SU-DHL-6 (cell line): ENCODE results near the gene FHL1.

Experiments used
- H2AFZ ChIP-seq: fragments of 200-600 bp; sonication (generic); 2 replicates; pipeline ENCODE4 v1.6.1; 2014; ENCODE audit warnings: low read depth, mild to moderate bottlenecking, moderate library complexity, mixed read lengths, antibody characterized with exemption, low read length; ENCODE audit not compliant: severe bottlenecking
- H3F3A ChIP-seq: fragments of 200-600 bp; shearing (Covaris generic); 2 replicates; pipeline ENCODE4 v1.6.0; 2016; ENCODE audit warnings: antibody characterized with exemption, mild to moderate bottlenecking; ENCODE audit not compliant: insufficient read depth
- H3K27ac ChIP-seq: fragments of 200-600 bp; sonication (generic); 2 replicates; pipeline ENCODE4 v1.5.1; 2016; ENCODE audit warnings: low read depth, mild to moderate bottlenecking, low read length, moderate library complexity, mixed read lengths
- H3K27me3 ChIP-seq: fragments of 200-600 bp; sonication (generic), shearing (Covaris generic); 2 replicates; pipeline ENCODE4 v1.6.0; 2014; ENCODE audit warnings: mild to moderate bottlenecking, low read length
- H3K36me3 ChIP-seq: fragments of 200-600 bp; sonication (generic); 2 replicates; pipeline ENCODE4 v1.6.1; 2014; ENCODE audit warnings: mild to moderate bottlenecking, low read length, mixed read lengths
- H3K4me2 ChIP-seq: fragments of 300-600, 200-600 bp; shearing (Covaris generic), sonication (generic); 2 replicates; pipeline ENCODE4 v1.6.0; 2014; ENCODE audit warnings: low read length, low read depth, mild to moderate bottlenecking; ENCODE audit not compliant: poor library complexity, severe bottlenecking
- H3K4me3 ChIP-seq: fragments of 200-600 bp; sonication (generic); 2 replicates; pipeline ENCODE4 v1.5.1; 2014; ENCODE audit warnings: antibody characterized with exemption, low read length, mild to moderate bottlenecking, mixed read lengths; ENCODE audit not compliant: insufficient read depth, poor library complexity, severe bottlenecking
- H3K79me2 ChIP-seq: fragments of 200-600 bp; sonication (generic); 2 replicates; pipeline ENCODE4 v1.6.1; 2014; ENCODE audit warnings: mild to moderate bottlenecking, low read length, moderate library complexity; ENCODE audit not compliant: insufficient read depth
- H3K9ac ChIP-seq: fragments of 200-600 bp; sonication (generic); 2 replicates; pipeline ENCODE4 v1.7.0; 2014; ENCODE audit warnings: mild to moderate bottlenecking, low read length
- H3K9me2 ChIP-seq: fragments of 200-600 bp; sonication (generic); replicated peaks from 2 replicates; pipeline ENCODE4 v1.6.1; 2014; ENCODE audit warnings: low read length; ENCODE audit not compliant: insufficient read depth
- H3K9me3 ChIP-seq: fragments of 200-600 bp; sonication (generic); 2 replicates; pipeline ENCODE4 v1.6.1; 2014; ENCODE audit warnings: low read length, mixed read lengths; ENCODE audit not compliant: insufficient read depth
- H4K20me1 ChIP-seq: fragments of 200-600 bp; sonication (generic); 2 replicates; pipeline ENCODE4 v1.6.1; 2014; ENCODE audit warnings: low read depth, mild to moderate bottlenecking, antibody characterized with exemption, low read length, moderate library complexity, mixed read lengths
- CTCF ChIP-seq: fragments of 200-600 bp; sonication (generic); IDR thresholded peaks from one replicate; pipeline ENCODE4 v1.5.1; 2017; ENCODE audit warnings: antibody characterized with exemption, mild to moderate bottlenecking, low read length, moderate library complexity; ENCODE audit not compliant: insufficient read depth, poor library complexity, severe bottlenecking
- EZH2phosphoT487 ChIP-seq: fragments of 200-600 bp; sonication (generic), shearing (Covaris generic); conservative IDR thresholded peaks from 2 replicates; pipeline ENCODE4 v1.6.1; 2018; ENCODE audit warnings: mild to moderate bottlenecking, antibody characterized with exemption, low read length, moderate library complexity, mixed read lengths

The FHL1 gene

GRCh38 chrX:136210806-136211205 is 63.5 kb downstream of the FHL1 start:
- TF ChIP-seq CTCF, result no peak
- TF ChIP-seq EZH2phosphoT487, result no peak
- no peak overlapping the region for H3K4me2 ChIP-seq
- H3K27me3 ChIP-seq, result no peaks in the 10 kb centered on the region

GRCh38 chrX:136211766-136212556 is 64.6 kb downstream of the FHL1 start:
- no peak overlapping the region for H2AFZ ChIP-seq
- H3K27ac ChIP-seq, result no peak overlapping the region
- no peaks in the 10 kb centered on the region for H3K79me2 ChIP-seq
- no peaks in the 10 kb centered on the region for H3K36me3 ChIP-seq
- TF ChIP-seq EZH2phosphoT487 (no peak), CTCF (no peak)
- no peaks in the 10 kb centered on the region for H3K9me2 ChIP-seq
- no peak overlapping the region for H3K4me2 ChIP-seq
- no peaks in the 10 kb centered on the region for H4K20me1 ChIP-seq
- H3K9ac ChIP-seq, result no peak overlapping the region
- no peaks in the 10 kb centered on the region for H3K9me3 ChIP-seq
- no peak overlapping the region for H3K4me3 ChIP-seq
- H3F3A ChIP-seq, result no peaks in the 10 kb centered on the region
- no peaks in the 10 kb centered on the region for H3K27me3 ChIP-seq

More at GRCh38 chrX:136210806-136211205, 63.5 kb downstream of the FHL1 start:
- H4K20me1 ChIP-seq, result no peaks in the 10 kb centered on the region
- H3K36me3 ChIP-seq, result no peaks in the 10 kb centered on the region
- no peaks in the 10 kb centered on the region for H3F3A ChIP-seq
- no peak overlapping the region for H2AFZ ChIP-seq
- no peak overlapping the region for H3K27ac ChIP-seq
- no peak overlapping the region for H3K4me3 ChIP-seq
- no peak overlapping the region for H3K9ac ChIP-seq
- H3K9me3 ChIP-seq, result no peaks in the 10 kb centered on the region
- no peaks in the 10 kb centered on the region for H3K79me2 ChIP-seq
- H3K9me2 ChIP-seq, result no peaks in the 10 kb centered on the region

GRCh38 chrX:136212557-136213111 is 65.3 kb downstream of the FHL1 start:
- Histone ChIP-seq H3K36me3 (no peaks in the 10 kb centered on the region), H3K4me2 (no peak overlapping the region)

More at GRCh38 chrX:136212557-136213111, 65.3 kb downstream of the FHL1 start:
- no peaks in the 10 kb centered on the region for H3K9me3 ChIP-seq
- no peak overlapping the region for H3K4me3 ChIP-seq
- H3K9ac ChIP-seq, result no peak overlapping the region
- H3K9me2 ChIP-seq, result no peaks in the 10 kb centered on the region
- no peaks in the 10 kb centered on the region for H3K79me2 ChIP-seq
- H3F3A ChIP-seq, result no peaks in the 10 kb centered on the region
- no peak overlapping the region for H2AFZ ChIP-seq
- no peak overlapping the region for H3K27ac ChIP-seq
- no peak for TF ChIP-seq EZH2phosphoT487
- TF ChIP-seq CTCF, result no peak
- H3K27me3 ChIP-seq, result no peaks in the 10 kb centered on the region
- H4K20me1 ChIP-seq, result no peaks in the 10 kb centered on the region
